ENCODE data around the gene NR6A1. TPM values are rescaled to one million over a fixed set of nuclear protein-coding genes. Genes with fewer than 3 reads are reported as not detected.

Gene NR6A1
- total RNA-seq, 1 donor from 2014 or later: 302 TPM

DNA sequence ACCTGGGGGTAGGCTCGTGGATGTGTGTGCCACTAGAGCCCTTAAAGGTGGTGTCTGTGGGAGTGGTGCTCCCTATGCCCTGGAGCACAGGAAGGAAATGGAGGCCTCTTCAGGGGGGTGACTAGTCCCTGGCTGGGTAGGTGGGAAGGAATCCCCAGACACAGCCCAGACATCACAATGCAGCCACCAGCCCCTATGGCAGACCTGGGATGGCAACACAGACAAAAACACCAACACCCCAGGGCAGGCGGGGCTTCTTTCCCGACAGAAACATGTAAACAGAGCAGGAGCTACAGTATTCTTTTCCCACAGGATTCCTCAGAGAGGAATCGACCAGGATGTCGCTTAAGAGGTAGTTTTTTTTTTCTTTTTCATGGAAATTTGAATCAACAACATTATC lies 253.5 kb downstream of the NR6A1 start:
- Histone ChIP-seq H3K4me1 (peaks cover 26% of the 10 kb centered on the region), H3K36me3 (no peaks in the 10 kb centered on the region), H2AFZ (replicated peaks) (no peak overlapping the region), H3F3A (ENCODE audit: low read depth) (peaks cover 28% of the 10 kb centered on the region), H3K4me2 (no peak overlapping the region), H3K27ac (no peak overlapping the region), H3K27me3 (no peaks in the 10 kb centered on the region), H3K9me3 (ENCODE audit: low read depth) (no peaks in the 10 kb centered on the region), H3K4me3 (no peak overlapping the region), H4K20me1 (ENCODE audit: low read depth) (peaks cover 7% of the 10 kb centered on the region), H3K79me2 (ENCODE audit: low read depth) (no peaks in the 10 kb centered on the region), H3K9ac (no peak overlapping the region)
- Mint-ChIP-seq H3K4me3 (no peak overlapping the region), H3K27ac (no peak overlapping the region), H3K27me3 (ENCODE audit: insufficient read depth, low read depth) (peaks cover 8% of the 10 kb centered on the region), H3K4me1 (peaks cover 36% of the 10 kb centered on the region), H3K9me3 (no peaks in the 10 kb centered on the region), H3K36me3 (peaks cover 36% of the 10 kb centered on the region)
- no peak for DNase-seq (ENCODE audit: low spot score)
- TF ChIP-seq, protein P1, sequence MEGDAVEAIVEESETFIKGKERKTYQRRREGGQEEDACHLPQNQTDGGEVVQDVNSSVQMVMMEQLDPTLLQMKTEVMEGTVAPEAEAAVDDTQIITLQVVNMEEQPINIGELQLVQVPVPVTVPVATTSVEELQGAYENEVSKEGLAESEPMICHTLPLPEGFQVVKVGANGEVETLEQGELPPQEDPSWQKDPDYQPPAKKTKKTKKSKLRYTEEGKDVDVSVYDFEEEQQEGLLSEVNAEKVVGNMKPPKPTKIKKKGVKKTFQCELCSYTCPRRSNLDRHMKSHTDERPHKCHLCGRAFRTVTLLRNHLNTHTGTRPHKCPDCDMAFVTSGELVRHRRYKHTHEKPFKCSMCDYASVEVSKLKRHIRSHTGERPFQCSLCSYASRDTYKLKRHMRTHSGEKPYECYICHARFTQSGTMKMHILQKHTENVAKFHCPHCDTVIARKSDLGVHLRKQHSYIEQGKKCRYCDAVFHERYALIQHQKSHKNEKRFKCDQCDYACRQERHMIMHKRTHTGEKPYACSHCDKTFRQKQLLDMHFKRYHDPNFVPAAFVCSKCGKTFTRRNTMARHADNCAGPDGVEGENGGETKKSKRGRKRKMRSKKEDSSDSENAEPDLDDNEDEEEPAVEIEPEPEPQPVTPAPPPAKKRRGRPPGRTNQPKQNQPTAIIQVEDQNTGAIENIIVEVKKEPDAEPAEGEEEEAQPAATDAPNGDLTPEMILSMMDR (IDR thresholded peaks at IDR 0.05): no peak
- TF ChIP-seq EZH2phosphoT487 (IDR thresholded peaks at IDR 0.05) (no peak), EZH2 (IDR thresholded peaks at IDR 0.05) (no peak)

DNA sequence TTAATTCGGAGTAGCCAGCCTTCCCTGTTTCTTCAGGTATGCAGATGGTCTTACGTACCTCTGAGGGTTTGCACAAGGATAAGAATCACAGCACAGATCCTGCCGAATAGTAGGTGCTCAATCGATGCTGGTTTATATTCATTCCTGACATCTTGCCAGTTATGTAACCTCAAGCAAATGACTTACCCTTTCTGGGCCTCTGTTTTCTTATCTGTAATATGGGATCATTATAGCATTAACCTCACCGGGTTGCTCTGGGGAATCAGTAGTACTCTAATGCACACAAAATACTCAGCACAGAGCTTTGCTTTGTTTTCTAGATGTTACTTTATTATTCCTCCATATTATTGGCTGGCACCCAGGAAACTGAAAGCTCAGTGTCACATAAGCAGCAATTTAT lies 256.2 kb downstream of the NR6A1 start:
- peaks cover 7% of the 10 kb centered on the region for H4K20me1 ChIP-seq (ENCODE audit: low read depth)
- H3K27ac ChIP-seq: no peak overlapping the region
- no peaks in the 10 kb centered on the region for H3K9me3 ChIP-seq (ENCODE audit: low read depth)
- no peak overlapping the region for H3K4me3 ChIP-seq
- no peak for DNase-seq (ENCODE audit: low spot score)
- no peaks in the 10 kb centered on the region for H3K36me3 ChIP-seq
- H3K79me2 ChIP-seq (ENCODE audit: low read depth): no peaks in the 10 kb centered on the region
- no peaks in the 10 kb centered on the region for H3K27me3 ChIP-seq
- H3K4me1 ChIP-seq: peaks cover 21% of the 10 kb centered on the region
- H2AFZ ChIP-seq (replicated peaks): no peak overlapping the region
- no peaks in the 10 kb centered on the region for H3K9me3 Mint-ChIP-seq
- H3K36me3 Mint-ChIP-seq: peaks cover 15% of the 10 kb centered on the region
- H3K4me1 Mint-ChIP-seq: peaks cover 36% of the 10 kb centered on the region
- H3K27ac Mint-ChIP-seq: no peak overlapping the region
- peaks cover 22% of the 10 kb centered on the region for H3F3A ChIP-seq (ENCODE audit: low read depth)
- H3K4me3 Mint-ChIP-seq: no peak overlapping the region
- H3K9ac ChIP-seq: no peak overlapping the region
- no peak overlapping the region for H3K4me2 ChIP-seq
- H3K27me3 Mint-ChIP-seq (ENCODE audit: insufficient read depth, low read depth): peaks cover 8% of the 10 kb centered on the region
- TF ChIP-seq EZH2 (IDR thresholded peaks at IDR 0.05) (no peak), EZH2phosphoT487 (IDR thresholded peaks at IDR 0.05) (no peak)
- TF ChIP-seq, protein P1 (IDR thresholded peaks at IDR 0.05): no peak

DNA sequence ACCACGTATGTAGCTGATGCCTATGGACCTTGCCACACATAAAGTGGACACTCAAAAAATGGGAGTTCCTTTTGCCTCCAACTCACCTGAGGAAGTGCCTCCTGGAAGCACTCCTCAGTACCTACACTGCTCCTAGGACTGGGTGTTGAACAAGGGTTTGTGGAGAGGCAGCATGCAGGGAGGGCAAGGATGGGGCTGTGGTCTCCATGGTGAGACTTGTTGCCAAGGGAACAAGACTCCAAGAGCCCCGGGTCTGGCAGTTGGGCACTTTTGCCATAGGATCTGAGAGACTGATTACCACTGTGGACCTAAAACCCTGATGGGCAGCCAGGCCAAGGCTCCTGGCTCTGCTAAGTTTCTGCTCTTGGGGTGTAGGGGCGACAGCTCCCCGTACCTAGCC lies 257.0 kb downstream of the NR6A1 start:
- H3K27ac Mint-ChIP-seq: no peak overlapping the region

More for the DNA sequence above, 257.0 kb downstream of the NR6A1 start:
- no peak overlapping the region for H3K4me3 ChIP-seq
- H3K36me3 ChIP-seq: no peaks in the 10 kb centered on the region
- H3K4me1 ChIP-seq: peaks cover 21% of the 10 kb centered on the region
- H3K4me2 ChIP-seq: no peak overlapping the region
- no peaks in the 10 kb centered on the region for H3K9me3 ChIP-seq (ENCODE audit: low read depth)
- peaks cover 8% of the 10 kb centered on the region for H3K27me3 Mint-ChIP-seq (ENCODE audit: insufficient read depth, low read depth)
- H3K4me3 Mint-ChIP-seq: no peak overlapping the region
- peaks cover 7% of the 10 kb centered on the region for H4K20me1 ChIP-seq (ENCODE audit: low read depth)
- H3F3A ChIP-seq (ENCODE audit: low read depth): peaks cover 22% of the 10 kb centered on the region
- no peaks in the 10 kb centered on the region for H3K9me3 Mint-ChIP-seq
- H3K27ac ChIP-seq: no peak overlapping the region
- TF ChIP-seq EZH2phosphoT487 (IDR thresholded peaks at IDR 0.05) (no peak), EZH2 (IDR thresholded peaks at IDR 0.05) (no peak)
- TF ChIP-seq, protein P1 (IDR thresholded peaks at IDR 0.05): no peak
- no peaks in the 10 kb centered on the region for H3K79me2 ChIP-seq (ENCODE audit: low read depth)
- H3K27me3 ChIP-seq: no peaks in the 10 kb centered on the region
- DNase-seq (ENCODE audit: low spot score): no peak
- H3K4me1 Mint-ChIP-seq: peaks cover 36% of the 10 kb centered on the region
- no peak overlapping the region for H2AFZ ChIP-seq (replicated peaks)
- no peak overlapping the region for H3K9ac ChIP-seq
- H3K36me3 Mint-ChIP-seq: peaks cover 11% of the 10 kb centered on the region

All from neural progenitor cell (in vitro differentiated cells).